HG03520 (cell line): ENCODE measurements around the gene IRF9.
A peak's percentile ranks its signal among the peaks of the same experiment; 100 is the strongest.

Experiments
- ATAC-seq: cut with Tn5 transposase; IDR thresholded peaks from one replicate; pipeline ENCODE4 v1.9.1; 2021; ENCODE audit warnings: mild to moderate bottlenecking, moderate library complexity; ENCODE audit not compliant: unreplicated experiment

The IRF9 gene

DNA sequence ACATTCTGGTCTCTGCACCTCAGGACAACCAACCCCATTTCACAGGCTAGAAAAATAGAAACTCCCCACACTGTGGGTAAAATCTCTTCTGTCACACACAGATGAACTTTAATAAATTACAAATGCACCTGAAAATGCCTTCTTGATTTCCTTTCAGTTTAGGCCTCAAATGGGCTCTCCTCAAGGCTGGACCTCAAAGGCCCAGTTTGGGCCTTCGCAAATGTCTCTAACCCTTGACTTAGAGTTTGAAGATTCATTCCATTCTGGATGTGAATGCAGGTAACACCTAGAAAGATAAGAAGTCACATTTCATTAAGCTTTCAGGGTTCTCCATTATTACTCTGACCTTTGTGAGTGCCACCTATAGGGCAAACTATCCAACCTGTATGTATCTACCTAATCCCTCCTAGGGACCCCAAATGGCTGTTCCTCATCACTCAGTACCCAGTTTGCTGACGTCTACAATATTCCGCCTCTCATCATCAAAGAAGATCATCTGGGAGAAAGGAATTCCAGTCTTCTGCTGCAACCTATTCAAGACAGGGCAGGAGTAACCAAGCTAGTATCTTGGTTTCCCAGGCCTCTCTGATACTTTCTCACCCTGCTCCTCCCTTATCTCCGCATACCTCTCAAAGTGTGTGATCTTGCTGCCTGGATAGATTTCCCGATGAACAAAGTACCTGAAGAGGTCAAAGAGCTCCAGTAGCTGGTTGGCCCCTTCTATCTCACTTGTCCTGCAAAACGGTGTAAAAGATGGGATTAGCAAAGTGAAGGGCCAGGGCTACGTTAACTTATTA lies 53.0 kb downstream of the IRF9 start:
- no peak for ATAC-seq

DNA sequence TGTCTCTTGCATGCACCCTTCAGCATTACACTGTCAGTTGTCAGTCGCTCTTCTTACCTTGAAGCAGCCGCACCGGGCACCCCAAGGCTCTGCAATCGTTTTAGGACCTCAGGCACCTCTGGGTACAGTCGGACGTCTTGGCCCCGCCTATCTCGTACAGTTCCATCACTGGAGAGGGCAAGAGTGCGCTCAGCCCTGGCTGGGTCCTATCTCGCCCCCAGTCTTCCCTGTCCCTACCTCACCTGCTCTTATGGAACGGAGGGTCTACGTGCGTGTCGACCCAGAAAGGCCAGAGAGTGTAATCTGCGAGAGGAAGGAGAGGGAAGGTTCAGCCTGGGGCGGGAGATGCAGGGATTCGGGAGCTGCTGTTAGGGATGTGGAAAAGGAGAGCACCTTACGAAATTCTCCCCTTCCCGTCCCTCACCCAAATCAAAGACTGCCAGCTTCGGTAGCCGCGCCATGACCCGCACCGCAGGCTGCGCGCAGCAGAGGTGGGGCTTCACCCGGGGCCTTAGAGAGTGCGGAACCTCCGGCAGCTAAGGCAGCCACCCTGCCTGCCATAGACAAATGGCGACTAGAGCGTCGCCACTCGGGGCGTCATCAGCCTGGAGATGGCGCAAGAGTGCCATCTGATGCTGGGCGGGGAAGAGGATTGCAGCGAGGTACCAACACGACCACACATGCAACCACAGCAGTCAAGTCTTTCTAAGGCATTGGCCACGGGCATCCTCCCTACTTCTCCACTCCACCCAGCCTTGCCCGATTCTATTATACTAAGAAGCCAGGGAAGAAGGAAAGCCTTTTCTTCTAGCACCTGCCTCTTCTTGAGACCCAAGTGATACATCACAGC lies 54.7 kb downstream of the IRF9 start, which contains the start of gene MDP1:
Gene MDP1, minus strand, starts transcription at position 572 of the 850 bp plus-strand sequence. Its CDS starts 111 bp downstream, at position 461.
- peak; percentile 52 for ATAC-seq
